HL-60 (cell line): ENCODE results near the gene EGFL8.

Experiments used
- DNase-seq, 2 experiments: peaks; one replicate each; pipeline ENCODE4 v3.0.0-alpha.2; 2010 to 2020; ENCODE audit warnings: low read depth in 1 of 2, low spot score in 1 of 2
- H3K27ac ChIP-seq: fragments of 250-450 bp; sonication (Bioruptor Pico); replicated peaks from 2 replicates; pipeline ENCODE4 v1.5.1; 2020; ENCODE audit warnings: mild to moderate bottlenecking, moderate library complexity
- H3K27me3 ChIP-seq: fragments of 250-450 bp; sonication (Bioruptor Pico); 2 replicates; pipeline ENCODE4 v1.5.1; 2021; ENCODE audit warnings: mild to moderate bottlenecking, moderate library complexity; ENCODE audit not compliant: insufficient read depth, poor library complexity, severe bottlenecking
- H3K4me3 ChIP-seq: replicated peaks from 2 replicates; pipeline ENCODE4 v1.5.1; 2011; ENCODE audit warnings: mild to moderate bottlenecking, control low read depth, low read length; ENCODE audit not compliant: insufficient read depth
- GABPA ChIP-seq: IDR thresholded peaks from 2 replicates; pipeline ENCODE4 v1.6.1; 2012; ENCODE audit warnings: low read depth
- POLR2AphosphoS5 ChIP-seq: IDR thresholded peaks from 2 replicates; pipeline ENCODE4 v1.6.1; 2012; ENCODE audit warnings: low read depth
- SPI1 ChIP-seq: IDR thresholded peaks from 2 replicates; pipeline ENCODE4 v1.6.1; 2012; ENCODE audit warnings: low read depth, mild to moderate bottlenecking, borderline replicate concordance
- TF ChIP-seq, protein P1 (sequence below): IDR thresholded peaks from one replicate; pipeline ENCODE4 v1.5.1; 2011; ENCODE audit warnings: low read length, control low read depth, inconsistent platforms; ENCODE audit not compliant: insufficient read depth
- TF ChIP-seq, protein P2 (sequence below): IDR thresholded peaks from 2 replicates; pipeline ENCODE4 v1.6.1; 2012; ENCODE audit warnings: low read depth; ENCODE audit not compliant: insufficient replicate concordance

The EGFL8 gene

DNA sequence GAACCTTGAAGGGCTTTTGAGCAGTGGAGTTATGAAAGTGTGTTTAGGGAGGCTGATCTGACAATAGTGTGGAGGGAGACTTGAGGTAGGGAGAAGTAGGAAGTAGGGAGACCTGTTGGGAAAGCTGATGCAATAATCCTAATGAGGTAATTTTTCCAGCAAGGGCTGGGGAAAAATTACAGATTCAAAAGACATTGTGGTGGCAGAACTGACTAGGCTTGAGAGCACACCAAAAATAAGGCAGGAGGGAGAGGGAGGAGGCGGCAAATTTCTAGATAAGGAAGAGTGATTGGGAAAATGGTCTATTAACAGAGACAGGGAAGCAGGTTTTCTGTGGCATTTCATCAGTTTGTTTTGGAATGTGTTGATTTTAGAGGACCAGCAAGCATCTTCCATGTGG, 18.1 kb upstream of the EGFL8 start:
- TF ChIP-seq POLR2AphosphoS5 (no peak), SPI1 (no peak), GABPA (no peak)
- TF ChIP-seq, protein P1, sequence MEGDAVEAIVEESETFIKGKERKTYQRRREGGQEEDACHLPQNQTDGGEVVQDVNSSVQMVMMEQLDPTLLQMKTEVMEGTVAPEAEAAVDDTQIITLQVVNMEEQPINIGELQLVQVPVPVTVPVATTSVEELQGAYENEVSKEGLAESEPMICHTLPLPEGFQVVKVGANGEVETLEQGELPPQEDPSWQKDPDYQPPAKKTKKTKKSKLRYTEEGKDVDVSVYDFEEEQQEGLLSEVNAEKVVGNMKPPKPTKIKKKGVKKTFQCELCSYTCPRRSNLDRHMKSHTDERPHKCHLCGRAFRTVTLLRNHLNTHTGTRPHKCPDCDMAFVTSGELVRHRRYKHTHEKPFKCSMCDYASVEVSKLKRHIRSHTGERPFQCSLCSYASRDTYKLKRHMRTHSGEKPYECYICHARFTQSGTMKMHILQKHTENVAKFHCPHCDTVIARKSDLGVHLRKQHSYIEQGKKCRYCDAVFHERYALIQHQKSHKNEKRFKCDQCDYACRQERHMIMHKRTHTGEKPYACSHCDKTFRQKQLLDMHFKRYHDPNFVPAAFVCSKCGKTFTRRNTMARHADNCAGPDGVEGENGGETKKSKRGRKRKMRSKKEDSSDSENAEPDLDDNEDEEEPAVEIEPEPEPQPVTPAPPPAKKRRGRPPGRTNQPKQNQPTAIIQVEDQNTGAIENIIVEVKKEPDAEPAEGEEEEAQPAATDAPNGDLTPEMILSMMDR, result no peak
- TF ChIP-seq, protein P2, sequence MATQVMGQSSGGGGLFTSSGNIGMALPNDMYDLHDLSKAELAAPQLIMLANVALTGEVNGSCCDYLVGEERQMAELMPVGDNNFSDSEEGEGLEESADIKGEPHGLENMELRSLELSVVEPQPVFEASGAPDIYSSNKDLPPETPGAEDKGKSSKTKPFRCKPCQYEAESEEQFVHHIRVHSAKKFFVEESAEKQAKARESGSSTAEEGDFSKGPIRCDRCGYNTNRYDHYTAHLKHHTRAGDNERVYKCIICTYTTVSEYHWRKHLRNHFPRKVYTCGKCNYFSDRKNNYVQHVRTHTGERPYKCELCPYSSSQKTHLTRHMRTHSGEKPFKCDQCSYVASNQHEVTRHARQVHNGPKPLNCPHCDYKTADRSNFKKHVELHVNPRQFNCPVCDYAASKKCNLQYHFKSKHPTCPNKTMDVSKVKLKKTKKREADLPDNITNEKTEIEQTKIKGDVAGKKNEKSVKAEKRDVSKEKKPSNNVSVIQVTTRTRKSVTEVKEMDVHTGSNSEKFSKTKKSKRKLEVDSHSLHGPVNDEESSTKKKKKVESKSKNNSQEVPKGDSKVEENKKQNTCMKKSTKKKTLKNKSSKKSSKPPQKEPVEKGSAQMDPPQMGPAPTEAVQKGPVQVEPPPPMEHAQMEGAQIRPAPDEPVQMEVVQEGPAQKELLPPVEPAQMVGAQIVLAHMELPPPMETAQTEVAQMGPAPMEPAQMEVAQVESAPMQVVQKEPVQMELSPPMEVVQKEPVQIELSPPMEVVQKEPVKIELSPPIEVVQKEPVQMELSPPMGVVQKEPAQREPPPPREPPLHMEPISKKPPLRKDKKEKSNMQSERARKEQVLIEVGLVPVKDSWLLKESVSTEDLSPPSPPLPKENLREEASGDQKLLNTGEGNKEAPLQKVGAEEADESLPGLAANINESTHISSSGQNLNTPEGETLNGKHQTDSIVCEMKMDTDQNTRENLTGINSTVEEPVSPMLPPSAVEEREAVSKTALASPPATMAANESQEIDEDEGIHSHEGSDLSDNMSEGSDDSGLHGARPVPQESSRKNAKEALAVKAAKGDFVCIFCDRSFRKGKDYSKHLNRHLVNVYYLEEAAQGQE, result no peak
- Histone ChIP-seq H3K27ac (no peak overlapping the region), H3K27me3 (peaks cover 29% of the 10 kb centered on the region), H3K4me3 (no peak overlapping the region)
- no peak for DNase-seq

DNA sequence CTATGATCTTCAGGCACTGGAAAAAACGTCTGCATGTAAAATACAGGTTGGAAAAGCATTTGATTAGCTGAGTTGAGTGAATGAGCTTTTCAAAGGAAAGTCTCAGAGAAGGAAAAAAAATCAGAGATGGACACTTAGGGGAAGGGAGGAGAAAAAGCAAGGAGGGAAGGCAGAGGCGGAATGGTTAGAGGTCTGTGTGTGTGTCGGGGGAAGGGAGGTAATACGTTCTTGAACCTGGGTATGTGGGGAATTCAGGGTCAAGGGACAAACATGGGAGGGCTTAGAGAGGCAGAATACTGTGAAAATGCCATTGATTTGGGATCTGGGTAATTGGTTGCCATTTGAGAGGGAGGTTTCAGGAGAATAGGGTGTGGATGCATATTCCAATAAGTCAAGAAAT, 17.7 kb upstream of the EGFL8 start:
- Histone ChIP-seq H3K27me3 (peaks cover 29% of the 10 kb centered on the region), H3K27ac (no peak overlapping the region), H3K4me3 (no peak overlapping the region)
- DNase-seq, result no peak
- TF ChIP-seq GABPA (no peak), POLR2AphosphoS5 (no peak)
- TF ChIP-seq, protein P1, result no peak
- TF ChIP-seq, protein P2, result no peak

DNA sequence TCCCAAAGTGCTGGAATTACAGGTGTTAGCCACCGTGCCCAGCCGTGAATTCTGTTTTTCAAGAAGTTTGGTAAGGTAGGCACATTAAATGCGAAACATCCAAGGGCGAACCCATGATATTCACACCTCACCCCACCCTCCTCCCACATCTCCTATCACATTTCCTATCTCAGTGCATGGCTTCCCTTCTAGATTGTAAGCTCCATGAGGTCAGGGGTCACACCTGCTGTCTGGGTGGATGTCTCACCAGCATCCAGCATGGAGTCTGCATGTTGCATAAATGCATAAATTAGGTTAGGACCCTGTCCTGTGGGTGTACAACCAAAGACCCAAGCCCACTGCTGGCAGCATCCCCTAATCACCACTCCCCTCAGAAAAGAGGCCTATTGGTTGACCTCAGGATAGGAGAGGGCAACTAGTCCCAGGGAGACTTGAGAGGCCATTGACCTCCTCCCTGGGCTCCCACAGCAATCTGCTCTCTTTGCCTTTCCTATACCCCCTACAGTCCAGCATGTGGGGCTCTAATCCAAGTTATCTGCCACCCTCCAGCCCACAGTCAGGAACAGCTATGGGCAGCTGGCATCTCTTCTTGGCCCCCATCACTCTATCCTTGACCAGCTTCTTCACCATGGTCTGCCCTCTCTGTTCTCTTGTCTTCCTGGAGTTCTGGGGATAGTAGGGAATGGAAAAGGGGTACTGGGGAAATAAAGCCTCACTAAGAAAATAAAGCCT, 16.8 kb upstream of the EGFL8 start:
- Histone ChIP-seq H3K4me3 (no peak overlapping the region), H3K27me3 (peaks cover 29% of the 10 kb centered on the region), H3K27ac (no peak overlapping the region)
- TF ChIP-seq, protein P1, result no peak
- TF ChIP-seq SPI1 (no peak), POLR2AphosphoS5 (no peak), GABPA (no peak)
- TF ChIP-seq, protein P2, result no peak
- no peak for DNase-seq
